Retinal pigment epithelial cell (primary cell): ENCODE results near the gene FBXO21.
"Not testable (repeated sequence)": the region's sequence is repeated elsewhere in the genome, so short reads cannot be mapped to it uniquely, and the experiment has no call there.

Experiments used
- DNase-seq: peaks from one replicate; pipeline ENCODE4 v3.0.0-alpha.2; 2010; ENCODE audit warnings: low read depth
- H3K4me3 ChIP-seq: 2 replicates; pipeline ENCODE4 v1.5.1; 2011; ENCODE audit warnings: mild to moderate bottlenecking, low read length, control low read depth, moderate library complexity
- TF ChIP-seq, protein P1 (sequence below): conservative IDR thresholded peaks from 2 replicates; pipeline ENCODE4 v1.5.1; 2011; ENCODE audit warnings: low read depth, low read length, control low read depth, inconsistent platforms

Gene FBXO21

DNA sequence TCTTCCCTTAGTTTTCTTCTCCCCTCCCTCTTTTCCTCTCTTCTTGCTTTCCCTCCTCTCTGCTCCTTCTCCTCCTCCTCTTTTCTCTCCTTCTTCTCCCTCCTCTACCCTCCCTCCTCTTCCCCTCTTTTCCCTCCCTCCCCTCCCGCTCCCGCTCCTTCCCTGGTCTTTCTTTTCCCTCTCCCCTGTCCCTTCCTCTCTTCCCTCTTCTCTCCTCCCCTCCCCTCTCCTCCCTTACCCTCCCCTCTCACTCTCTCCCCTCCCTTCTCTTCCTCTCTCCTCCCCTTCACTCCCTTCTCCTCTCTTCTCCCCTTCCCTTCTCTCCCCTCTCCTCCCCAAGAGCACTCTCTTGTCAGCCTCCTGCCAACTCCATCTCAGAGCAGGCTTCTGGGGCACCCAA is 17.4 kb upstream of the FBXO21 start:
- no peak overlapping the region for H3K4me3 ChIP-seq
- TF ChIP-seq, protein P1, sequence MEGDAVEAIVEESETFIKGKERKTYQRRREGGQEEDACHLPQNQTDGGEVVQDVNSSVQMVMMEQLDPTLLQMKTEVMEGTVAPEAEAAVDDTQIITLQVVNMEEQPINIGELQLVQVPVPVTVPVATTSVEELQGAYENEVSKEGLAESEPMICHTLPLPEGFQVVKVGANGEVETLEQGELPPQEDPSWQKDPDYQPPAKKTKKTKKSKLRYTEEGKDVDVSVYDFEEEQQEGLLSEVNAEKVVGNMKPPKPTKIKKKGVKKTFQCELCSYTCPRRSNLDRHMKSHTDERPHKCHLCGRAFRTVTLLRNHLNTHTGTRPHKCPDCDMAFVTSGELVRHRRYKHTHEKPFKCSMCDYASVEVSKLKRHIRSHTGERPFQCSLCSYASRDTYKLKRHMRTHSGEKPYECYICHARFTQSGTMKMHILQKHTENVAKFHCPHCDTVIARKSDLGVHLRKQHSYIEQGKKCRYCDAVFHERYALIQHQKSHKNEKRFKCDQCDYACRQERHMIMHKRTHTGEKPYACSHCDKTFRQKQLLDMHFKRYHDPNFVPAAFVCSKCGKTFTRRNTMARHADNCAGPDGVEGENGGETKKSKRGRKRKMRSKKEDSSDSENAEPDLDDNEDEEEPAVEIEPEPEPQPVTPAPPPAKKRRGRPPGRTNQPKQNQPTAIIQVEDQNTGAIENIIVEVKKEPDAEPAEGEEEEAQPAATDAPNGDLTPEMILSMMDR = no peak
- DNase-seq = no peak

DNA sequence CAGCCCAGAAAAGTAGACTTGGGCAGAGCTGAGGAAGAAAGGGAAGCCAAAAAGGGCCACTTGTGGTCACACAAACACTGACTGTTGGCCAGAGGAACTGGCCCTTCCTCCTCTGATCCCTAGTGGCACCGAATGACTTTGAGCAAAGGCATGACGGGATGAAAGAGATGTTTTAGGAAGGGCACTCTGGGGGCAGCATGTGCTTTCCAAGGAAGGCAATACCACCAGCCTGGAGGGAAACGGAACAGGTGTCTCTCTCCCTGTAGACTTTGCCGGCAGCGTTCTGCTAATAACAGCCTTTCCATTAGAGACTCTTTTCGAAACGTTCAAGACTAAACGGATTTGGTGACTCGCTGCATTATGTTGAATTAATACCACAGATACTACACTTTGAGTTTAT is 12.3 kb upstream of the FBXO21 start:
- TF ChIP-seq, protein P1 = no peak
- DNase-seq = no peak
- H3K4me3 ChIP-seq = no peak overlapping the region

DNA sequence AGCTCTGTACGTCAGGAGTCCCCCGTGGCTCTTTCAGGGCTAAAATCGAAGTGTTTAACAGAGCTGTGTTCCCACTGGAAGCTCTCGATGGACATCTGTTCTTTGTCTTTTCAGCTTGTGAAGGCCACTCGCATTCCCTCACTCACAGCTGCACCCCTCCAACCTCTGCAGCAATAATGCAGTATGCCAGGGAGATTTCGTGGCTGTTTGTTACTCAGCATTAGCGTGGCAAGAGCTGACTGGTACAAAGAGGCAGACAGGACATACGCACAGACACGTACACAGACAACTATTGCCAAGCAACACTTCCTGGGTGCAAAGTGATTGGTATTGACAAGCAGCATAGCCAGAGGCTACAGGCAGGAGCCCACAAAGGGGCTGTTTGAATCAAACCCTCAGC is 11.8 kb upstream of the FBXO21 start:
- TF ChIP-seq, protein P1 = no peak
- no peak for DNase-seq
- H3K4me3 ChIP-seq = no peak overlapping the region

DNA sequence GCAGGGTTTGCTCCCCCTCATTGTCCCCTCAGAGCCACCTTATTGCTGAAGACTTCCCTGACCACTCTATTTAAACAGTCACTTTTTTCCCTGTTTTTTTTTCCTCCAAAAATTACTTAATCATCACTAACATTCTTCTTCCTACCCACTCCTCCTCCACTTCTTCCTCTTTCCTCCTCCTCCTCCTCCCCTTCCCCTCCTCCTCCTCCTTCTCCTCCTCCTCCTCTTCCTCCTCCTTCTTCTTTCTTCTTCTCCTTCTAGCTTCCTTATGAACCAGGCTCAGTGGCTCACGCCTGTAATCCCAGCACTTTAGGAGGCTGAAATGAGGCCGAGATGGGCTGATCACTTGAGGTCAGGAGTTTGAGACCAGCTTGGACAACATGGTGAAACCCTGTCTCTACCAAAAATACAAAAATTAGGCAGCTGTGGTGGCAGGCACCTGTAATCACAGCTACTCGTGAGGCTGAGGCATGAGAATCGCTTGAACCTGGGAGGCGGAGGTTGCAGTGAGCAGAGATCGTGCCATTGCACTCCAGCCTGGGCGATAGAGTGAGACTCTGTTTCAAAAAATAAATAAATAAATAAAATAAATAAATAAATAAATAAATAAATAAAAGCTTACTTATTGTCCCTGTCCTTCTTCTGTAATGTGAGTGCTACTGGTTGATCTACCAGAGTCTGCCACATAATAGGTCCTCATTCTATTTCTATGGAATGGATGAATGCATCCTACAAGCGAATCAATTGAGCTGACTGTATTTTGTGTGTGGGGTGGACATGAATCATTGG is 9.9 kb upstream of the FBXO21 start:
- DNase-seq, H3K4me3 ChIP-seq: not testable (repeated sequence)

DNA sequence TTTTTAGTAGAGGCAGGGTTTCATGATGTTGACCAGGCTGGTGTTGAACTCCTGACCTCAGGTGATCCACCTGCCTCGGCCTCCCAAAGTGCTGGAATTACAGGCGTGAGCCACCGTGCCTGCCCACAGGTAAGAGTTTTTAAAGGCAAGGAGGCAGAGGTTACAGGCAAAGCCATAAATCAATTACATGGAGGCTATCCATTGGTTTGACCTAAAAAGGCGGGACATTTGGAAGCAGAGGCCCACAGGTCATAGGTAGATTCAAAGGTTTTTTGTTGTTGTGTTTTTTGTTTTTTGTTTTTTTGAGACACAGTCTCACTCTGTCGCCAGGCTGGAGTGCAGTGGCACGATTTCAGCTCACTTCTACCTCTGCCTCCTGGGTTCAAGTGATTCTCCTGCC is 6.1 kb upstream of the FBXO21 start:
- DNase-seq, H3K4me3 ChIP-seq: not testable (repeated sequence)

DNA sequence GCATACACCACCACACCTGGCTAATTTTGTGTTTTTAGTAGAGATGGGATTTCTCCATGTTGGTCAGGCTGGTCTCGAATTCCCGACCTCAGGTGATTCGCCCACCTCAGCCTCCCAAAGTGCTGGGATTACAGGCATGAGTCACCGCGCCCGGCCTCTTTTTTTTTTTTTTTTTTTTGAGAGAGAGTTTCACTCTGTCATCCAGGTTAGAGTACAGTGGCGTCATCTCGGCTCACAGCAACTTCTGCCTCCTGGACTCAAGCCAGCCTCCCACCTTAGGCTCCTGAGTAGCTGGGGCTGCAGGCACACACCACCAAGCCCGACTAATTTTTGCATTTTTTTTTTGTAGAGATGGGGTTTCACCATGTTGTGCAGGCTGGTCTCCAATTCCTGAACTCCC is 4.8 kb upstream of the FBXO21 start:
- not testable (repeated sequence) for DNase-seq, H3K4me3 ChIP-seq

DNA sequence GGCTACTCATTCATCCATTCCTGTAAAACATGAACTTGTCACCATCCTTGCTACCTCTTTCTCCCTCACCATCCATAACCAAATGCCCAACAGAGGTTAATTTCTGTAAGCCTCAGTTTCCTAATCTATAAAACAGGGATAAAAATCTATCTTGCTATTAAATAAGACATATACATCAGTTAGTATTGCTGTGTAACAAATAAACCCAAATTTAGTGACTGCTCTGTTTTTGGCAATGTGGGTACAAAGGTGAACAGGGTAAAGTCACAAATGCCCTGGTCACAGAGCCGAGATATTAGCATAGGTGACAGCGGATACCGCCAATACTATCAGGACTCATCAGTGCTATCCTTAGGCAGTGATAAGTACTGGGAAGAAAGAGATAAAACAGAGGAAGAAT is 3.6 kb upstream of the FBXO21 start:
- DNase-seq = no peak
- TF ChIP-seq, protein P1 = no peak
- no peak overlapping the region for H3K4me3 ChIP-seq

DNA sequence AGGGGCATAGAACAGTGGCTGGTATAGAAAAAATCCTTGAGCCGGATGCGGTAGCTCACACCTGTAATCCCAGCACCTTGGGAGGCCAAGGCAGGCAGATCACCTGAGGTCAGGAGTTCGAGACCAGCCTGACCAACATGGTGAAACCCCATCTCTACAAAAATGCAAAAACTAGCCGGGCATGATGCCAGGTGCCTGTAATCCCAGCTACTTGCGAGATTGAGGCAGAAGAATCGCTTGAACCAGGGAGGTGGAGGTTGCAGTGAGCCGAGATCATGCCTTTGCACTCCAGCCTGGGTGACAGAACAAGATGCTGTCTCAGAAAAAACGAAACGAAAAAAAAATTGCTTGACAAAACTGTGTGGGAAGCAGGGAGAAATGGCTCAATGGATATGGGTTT is 2.3 kb upstream of the FBXO21 start:
- not testable (repeated sequence) for DNase-seq, H3K4me3 ChIP-seq

DNA sequence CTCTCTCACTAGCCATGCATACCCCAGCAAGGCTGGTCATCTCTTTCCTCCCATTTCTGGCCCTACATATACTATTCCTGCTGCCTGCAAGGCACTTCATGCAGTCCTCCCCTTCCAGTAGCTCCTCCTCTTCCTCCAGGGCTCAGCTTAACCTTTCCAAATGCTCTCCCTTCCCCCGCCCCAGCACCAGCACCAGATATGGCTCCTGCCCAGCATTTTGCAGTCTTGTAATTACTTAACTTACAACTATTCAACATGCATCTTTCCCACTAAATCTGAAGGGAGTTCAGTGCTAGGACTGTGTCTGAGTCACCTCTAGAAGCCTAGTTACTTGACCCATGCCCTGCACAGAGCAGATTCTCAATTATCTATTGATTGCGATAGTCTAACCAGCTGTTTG is 1.8 kb upstream of the FBXO21 start:
- no peak for DNase-seq

More for the DNA sequence above, 1.8 kb upstream of the FBXO21 start:
- TF ChIP-seq, protein P1 = no peak
- H3K4me3 ChIP-seq = no peak overlapping the region
